ENCODE data around the gene ZNF426.

DNA sequence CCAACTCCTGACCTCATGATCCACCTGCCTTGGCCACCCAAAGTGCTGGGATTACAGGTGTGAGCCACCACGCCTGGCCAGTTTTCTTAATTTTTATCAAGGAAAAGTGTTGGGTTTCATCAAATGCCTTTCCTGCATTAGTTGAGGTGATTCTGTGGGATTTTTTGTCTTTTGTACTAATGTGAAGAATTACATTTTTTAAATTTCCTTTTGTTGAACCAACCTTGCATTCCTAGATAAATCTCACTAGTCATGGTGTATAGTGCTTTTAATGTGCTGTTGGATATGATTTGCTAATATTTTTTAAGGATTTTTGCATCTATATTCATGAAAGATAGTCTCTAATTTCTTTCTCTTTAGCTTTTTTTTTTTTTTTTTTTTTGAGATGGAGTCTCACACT, 37.6 kb downstream of the ZNF426 start:
- TF ChIP-seq, protein P1, sequence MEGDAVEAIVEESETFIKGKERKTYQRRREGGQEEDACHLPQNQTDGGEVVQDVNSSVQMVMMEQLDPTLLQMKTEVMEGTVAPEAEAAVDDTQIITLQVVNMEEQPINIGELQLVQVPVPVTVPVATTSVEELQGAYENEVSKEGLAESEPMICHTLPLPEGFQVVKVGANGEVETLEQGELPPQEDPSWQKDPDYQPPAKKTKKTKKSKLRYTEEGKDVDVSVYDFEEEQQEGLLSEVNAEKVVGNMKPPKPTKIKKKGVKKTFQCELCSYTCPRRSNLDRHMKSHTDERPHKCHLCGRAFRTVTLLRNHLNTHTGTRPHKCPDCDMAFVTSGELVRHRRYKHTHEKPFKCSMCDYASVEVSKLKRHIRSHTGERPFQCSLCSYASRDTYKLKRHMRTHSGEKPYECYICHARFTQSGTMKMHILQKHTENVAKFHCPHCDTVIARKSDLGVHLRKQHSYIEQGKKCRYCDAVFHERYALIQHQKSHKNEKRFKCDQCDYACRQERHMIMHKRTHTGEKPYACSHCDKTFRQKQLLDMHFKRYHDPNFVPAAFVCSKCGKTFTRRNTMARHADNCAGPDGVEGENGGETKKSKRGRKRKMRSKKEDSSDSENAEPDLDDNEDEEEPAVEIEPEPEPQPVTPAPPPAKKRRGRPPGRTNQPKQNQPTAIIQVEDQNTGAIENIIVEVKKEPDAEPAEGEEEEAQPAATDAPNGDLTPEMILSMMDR (IDR thresholded peaks at IDR 0.05; ENCODE audit: insufficient read depth, low read length, poor library complexity, severe bottlenecking) = no peak
- no peak for TF ChIP-seq EZH2phosphoT487 (conservative IDR thresholded peaks at IDR 0.05; ENCODE audit: low read length)
